Panc1 (cell line): ENCODE data around the gene HNF1A. TPM values are rescaled to one million over a fixed set of nuclear protein-coding genes. Genes with fewer than 3 reads are reported as not detected.

Source experiments
- ATAC-seq: fragments of 200-7000 bp; cut with Tn5 transposase; 2 replicates; pipeline ENCODE4 v1.9.1; 2020; ENCODE audit warnings: mild to moderate bottlenecking, moderate library complexity
- BruUV-seq: library from RNA; stranded (reverse); fragments of 400-500 nt; replicated peaks from 2 replicates; lab custom pipeline; 2021; lab: Mats Ljungman, UMichigan
- CTCF ChIA-PET: fragments of 300-600 bp; sonication (Branson Sonifier 250); formaldehyde crosslinking; loops from one replicate; lab custom pipeline; 2022; ENCODE audit warnings: antibody characterized with exemption; lab: Charles Lee
- POLR2A ChIA-PET: fragments of 300-600 bp; sonication (Branson Sonifier 250); formaldehyde crosslinking; loops from one replicate; lab custom pipeline; 2022; ENCODE audit warnings: antibody characterized with exemption; lab: Charles Lee
- DNase-seq: peaks from one replicate; pipeline ENCODE4 v3.0.0-alpha.2; 2010; ENCODE audit warnings: low read depth, low spot score
- H3K27ac ChIP-seq: 2 replicates; pipeline ENCODE4 v1.5.1; 2011; ENCODE audit warnings: mild to moderate bottlenecking, low read length, inconsistent platforms
- H3K27me3 ChIP-seq: fragments of 200-500 bp; sonication (Bioruptor generic); 2 replicates; pipeline ENCODE4 v1.6.0; 2014; ENCODE audit warnings: low read length, inconsistent platforms; ENCODE audit not compliant: control insufficient read depth, insufficient read depth
- H3K36me3 ChIP-seq: fragments of 200-500 bp; sonication (Bioruptor generic); 2 replicates; pipeline ENCODE4 v1.5.1; 2014; ENCODE audit warnings: inconsistent platforms, mild to moderate bottlenecking, low read length, moderate library complexity; ENCODE audit not compliant: control insufficient read depth, insufficient read depth
- H3K4me1 ChIP-seq: 2 replicates; pipeline ENCODE4 v1.5.1; 2011; ENCODE audit warnings: inconsistent platforms, mild to moderate bottlenecking, low read length, moderate library complexity; ENCODE audit not compliant: control insufficient read depth, insufficient read depth
- H3K4me3 ChIP-seq, 2 experiments: 2 replicates each; pipeline ENCODE4 v1.5.1; 2011 to 2012; ENCODE audit warnings: low read depth in 2 of 2, low read length in 2 of 2, mild to moderate bottlenecking in 2 of 2, inconsistent platforms in 1 of 2, moderate library complexity in 1 of 2
- H3K9me3 ChIP-seq: fragments of 200-500 bp; sonication (Bioruptor generic); 2 replicates; pipeline ENCODE4 v1.5.1; 2014; ENCODE audit warnings: low read depth, mild to moderate bottlenecking, inconsistent platforms, low read length, moderate library complexity; ENCODE audit not compliant: control insufficient read depth, insufficient read depth
- POLR2AphosphoS5 ChIP-seq: IDR thresholded peaks from 2 replicates; pipeline ENCODE4 v1.6.1; 2012; ENCODE audit warnings: mild to moderate bottlenecking, low read depth, low read length, moderate library complexity
- REST ChIP-seq, 2 experiments: IDR thresholded peaks; 2 replicates each; pipeline ENCODE4 v1.6.1; 2011 to 2012; ENCODE audit warnings: low read depth in 2 of 2, control low read depth in 1 of 2, low read length in 1 of 2, mild to moderate bottlenecking in 1 of 2, moderate library complexity in 1 of 2; ENCODE audit not compliant: insufficient read depth in 1 of 2
- SIN3A ChIP-seq: IDR thresholded peaks from 2 replicates; pipeline ENCODE4 v1.6.1; 2012; ENCODE audit warnings: low read depth, mild to moderate bottlenecking, low read length, moderate library complexity, borderline replicate concordance; ENCODE audit not compliant: insufficient read depth
- TCF7L2 ChIP-seq: IDR thresholded peaks from 2 replicates; pipeline ENCODE4 v1.6.1; 2011; ENCODE audit warnings: mild to moderate bottlenecking, low read depth, low read length, inconsistent platforms
- in situ Hi-C: cut with HindIII; loops from 2 replicates; pipeline ENCODE4 v1.10.0; 2016; ENCODE audit warnings: low sequenced_read_pairs, low pct_unique_long_range_greater_than_20kb
- intact Hi-C: fragments of 100-400 bp; cut with micrococcal nuclease; formaldehyde crosslinking; loops from one replicate; pipeline ENCODE4 v1.10.0; 2022; ENCODE audit not compliant: unreplicated experiment
- total RNA-seq: library from RNA; stranded (reverse); gene quantifications from one replicate; pipeline ENCODE4 v1.2.1, GENCODE V29; 2021; ENCODE audit not compliant: unreplicated experiment
- TF ChIP-seq, protein P1 (sequence below): fragments of 450-650 bp; IDR thresholded peaks from 2 replicates; pipeline ENCODE4 v1.5.1; 2017; ENCODE audit warnings: mild to moderate bottlenecking

HNF1A gene
- total RNA-seq, 1 experiment from 2014 or later: 0.26 TPM

DNA sequence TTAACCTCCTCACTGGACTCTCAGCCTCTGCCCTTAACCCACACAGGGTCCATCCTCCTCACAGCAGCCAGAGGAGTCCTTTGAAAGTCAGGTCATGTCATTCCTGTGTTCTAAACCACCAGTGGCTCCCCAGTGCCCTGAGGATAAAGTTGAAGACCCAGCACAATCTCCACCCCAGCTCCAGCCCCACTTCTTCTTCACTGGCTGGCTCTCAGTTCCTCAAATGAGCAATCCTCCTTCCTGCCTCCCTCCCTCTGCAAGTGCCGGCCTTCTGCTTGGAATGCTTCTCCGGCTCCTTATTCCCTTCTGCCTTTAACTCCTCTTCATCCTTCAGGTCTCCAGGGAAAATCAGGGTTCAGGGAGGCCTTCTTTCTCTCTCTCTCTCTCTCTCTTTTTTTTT is 42.1 kb upstream of the HNF1A start:
- H3K36me3 ChIP-seq: no peaks in the 10 kb centered on the region
- ChIA-PET POLR2A (no interaction called here), CTCF (interaction anchor here (0.6 kb wide), 1 partner anchor 47 kb away, joined by 5 read pairs; no protein-coding TSS in a partner anchor)
- H3K4me3 ChIP-seq: no peak overlapping the region
- H3K9me3 ChIP-seq: no peaks in the 10 kb centered on the region
- no peak overlapping the region for H3K27ac ChIP-seq
- intact Hi-C loops (no loop called here), in situ Hi-C loops (no loop called here)
- H3K27me3 ChIP-seq: no peaks in the 10 kb centered on the region
- ATAC-seq (no peak), DNase-seq (no peak)
- no TSS peak for BruUV-seq
- TF ChIP-seq TCF7L2 (no peak), POLR2AphosphoS5 (no peak), SIN3A (no peak), REST (IDR thresholded peaks at IDR 0.05; ENCODE audit: insufficient read depth in 1 of 2, low read depth in 2 of 2, low read length in 1 of 2) (no peak)
- TF ChIP-seq, protein P1, sequence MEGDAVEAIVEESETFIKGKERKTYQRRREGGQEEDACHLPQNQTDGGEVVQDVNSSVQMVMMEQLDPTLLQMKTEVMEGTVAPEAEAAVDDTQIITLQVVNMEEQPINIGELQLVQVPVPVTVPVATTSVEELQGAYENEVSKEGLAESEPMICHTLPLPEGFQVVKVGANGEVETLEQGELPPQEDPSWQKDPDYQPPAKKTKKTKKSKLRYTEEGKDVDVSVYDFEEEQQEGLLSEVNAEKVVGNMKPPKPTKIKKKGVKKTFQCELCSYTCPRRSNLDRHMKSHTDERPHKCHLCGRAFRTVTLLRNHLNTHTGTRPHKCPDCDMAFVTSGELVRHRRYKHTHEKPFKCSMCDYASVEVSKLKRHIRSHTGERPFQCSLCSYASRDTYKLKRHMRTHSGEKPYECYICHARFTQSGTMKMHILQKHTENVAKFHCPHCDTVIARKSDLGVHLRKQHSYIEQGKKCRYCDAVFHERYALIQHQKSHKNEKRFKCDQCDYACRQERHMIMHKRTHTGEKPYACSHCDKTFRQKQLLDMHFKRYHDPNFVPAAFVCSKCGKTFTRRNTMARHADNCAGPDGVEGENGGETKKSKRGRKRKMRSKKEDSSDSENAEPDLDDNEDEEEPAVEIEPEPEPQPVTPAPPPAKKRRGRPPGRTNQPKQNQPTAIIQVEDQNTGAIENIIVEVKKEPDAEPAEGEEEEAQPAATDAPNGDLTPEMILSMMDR: no peak
- no peaks in the 10 kb centered on the region for H3K4me1 ChIP-seq

- no peak overlapping the region for H3K4me3 ChIP-seq
- H3K36me3 ChIP-seq: no peaks in the 10 kb centered on the region
- in situ Hi-C loops (no loop called here), intact Hi-C loops (no loop called here)
- ChIA-PET POLR2A (no interaction called here), CTCF (no interaction called here)
- BruUV-seq: no TSS peak
- no peaks in the 10 kb centered on the region for H3K27me3 ChIP-seq
- ATAC-seq (no peak), DNase-seq (no peak)
- H3K4me1 ChIP-seq: no peaks in the 10 kb centered on the region
- no peak for TF ChIP-seq TCF7L2
- no peak for TF ChIP-seq REST (IDR thresholded peaks at IDR 0.05; ENCODE audit: insufficient read depth in 1 of 2, low read depth in 2 of 2, low read length in 1 of 2)
- TF ChIP-seq, protein P1: no peak
- no peak for TF ChIP-seq POLR2AphosphoS5
- no peak for TF ChIP-seq SIN3A
- no peaks in the 10 kb centered on the region for H3K9me3 ChIP-seq
- no peak overlapping the region for H3K27ac ChIP-seq
Measured at GRCh38 chr12:120938496-120938895, 39.8 kb upstream of the HNF1A start.
